Measurements from ENCODE around the gene CD226. TPM values are rescaled to one million over a fixed set of nuclear protein-coding genes. Genes with fewer than 3 reads are reported as not detected.

Gene CD226
- total RNA-seq, 4 donors from 2014 or later, result 0.17 to 2.7 (median 0.34) TPM

GRCh38 chr18:69853051-69853450 lies 94.6 kb downstream of the CD226 start:
- DNase-seq (ENCODE audit: extremely low spot score), result no peak
- Histone ChIP-seq H3K4me1 (no peaks in the 10 kb centered on the region), H3K27ac (replicated peaks in 1 of 4) (no peak overlapping the region), H3K36me3 (no peaks in the 10 kb centered on the region), H3K4me3 (no peak overlapping the region), H3K27me3 (no peaks in the 10 kb centered on the region), H3K9me3 (no peaks in the 10 kb centered on the region)
- intact Hi-C loops (cut with DNase I), result no loop called here
- TF ChIP-seq POLR2A (IDR thresholded peaks at IDR 0.05; ENCODE audit: low read depth), result no peak
- no peak for TF ChIP-seq POLR2AphosphoS5 (IDR thresholded peaks at IDR 0.05)
- no peak for TF ChIP-seq CTCF (IDR thresholded peaks at IDR 0.05)
- no peak for TF ChIP-seq EP300 (IDR thresholded peaks at IDR 0.05)
- WGBS, result 67% methylated on average over 4 of the region's 4 CpGs

- Histone ChIP-seq H3K27ac (replicated peaks in 1 of 4) (no peak overlapping the region), H3K36me3 (no peaks in the 10 kb centered on the region), H3K4me3 (no peak overlapping the region), H3K4me1 (peaks cover 4 to 22% (median 15%) of the 10 kb centered on the region in 4 donors), H3K9me3 (no peaks in the 10 kb centered on the region), H3K27me3 (no peaks in the 10 kb centered on the region)
- TF ChIP-seq CTCF (IDR thresholded peaks at IDR 0.05) (no peak), EP300 (IDR thresholded peaks at IDR 0.05) (no peak), POLR2AphosphoS5 (IDR thresholded peaks at IDR 0.05) (no peak), POLR2A (IDR thresholded peaks at IDR 0.05; ENCODE audit: low read depth) (no peak)
- 60% methylated on average over 8 of the region's 8 CpGs for WGBS
- DNase-seq (ENCODE audit: extremely low spot score), result no peak
- intact Hi-C loops (cut with DNase I), result loop anchor here (5.0 kb wide), 1 partner anchor 41 kb away; no protein-coding TSS in a partner anchor
Measured at GRCh38 chr18:69845593-69846506, 101.8 kb downstream of the CD226 start.

DNA sequence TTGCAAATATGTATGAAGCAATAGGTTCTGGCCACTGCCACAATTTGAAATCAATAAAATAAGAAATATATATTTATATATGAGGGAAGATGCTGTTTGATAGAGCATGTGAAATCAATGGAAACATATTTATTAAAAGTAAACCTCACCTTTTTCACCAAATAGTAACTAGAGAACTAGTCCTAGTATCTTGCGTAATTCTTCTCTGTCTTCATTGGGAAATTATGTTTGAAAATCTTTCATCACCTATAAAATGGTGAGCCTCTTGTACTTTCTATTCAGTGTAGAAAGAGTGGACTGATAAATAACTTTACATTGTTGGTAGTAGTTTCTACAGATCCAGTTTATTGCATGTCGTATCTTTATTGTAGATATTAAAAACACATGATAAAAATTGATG lies 103.0 kb downstream of the CD226 start:
- 97% methylated on average over 2 of the region's 2 CpGs for WGBS
- Histone ChIP-seq H3K4me1 (peaks cover 4 to 22% (median 15%) of the 10 kb centered on the region in 4 donors), H3K27ac (replicated peaks in 1 of 4) (no peak overlapping the region), H3K27me3 (no peaks in the 10 kb centered on the region), H3K9me3 (no peaks in the 10 kb centered on the region), H3K36me3 (no peaks in the 10 kb centered on the region), H3K4me3 (no peak overlapping the region)
- DNase-seq (ENCODE audit: extremely low spot score), result no peak
- intact Hi-C loops (cut with DNase I), result loop anchor here (5.0 kb wide), 1 partner anchor 43 kb away; no protein-coding TSS in a partner anchor
- no peak for TF ChIP-seq CTCF (IDR thresholded peaks at IDR 0.05)
- no peak for TF ChIP-seq EP300 (IDR thresholded peaks at IDR 0.05)
- TF ChIP-seq POLR2AphosphoS5 (IDR thresholded peaks at IDR 0.05), result no peak
- TF ChIP-seq POLR2A (IDR thresholded peaks at IDR 0.05; ENCODE audit: low read depth), result no peak

DNA sequence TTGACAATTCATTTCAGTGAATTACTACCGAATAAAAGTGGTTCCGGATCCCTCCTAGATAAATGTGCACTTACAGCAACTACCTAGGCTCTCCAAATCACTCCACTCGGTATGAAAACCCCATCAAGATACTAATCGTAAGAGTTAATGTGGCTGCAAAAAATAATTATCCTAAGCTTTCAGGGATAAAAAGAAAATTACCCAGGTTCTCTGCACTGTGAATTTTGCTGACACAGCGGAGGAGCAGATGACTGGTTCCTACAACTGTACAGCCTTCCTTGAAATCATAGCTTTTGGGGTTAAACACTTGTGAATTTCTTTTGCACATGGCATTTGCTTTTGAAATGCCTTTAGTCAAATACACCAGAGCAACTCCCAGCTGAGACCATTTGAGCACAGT lies 104.7 kb downstream of the CD226 start:
- H3K4me1 ChIP-seq, result peaks cover 4 to 22% (median 15%) of the 10 kb centered on the region in 4 donors
- H3K27me3 ChIP-seq, result no peaks in the 10 kb centered on the region
- no peak overlapping the region for H3K27ac ChIP-seq (replicated peaks in 1 of 4)
- H3K4me3 ChIP-seq, result no peak overlapping the region
- intact Hi-C loops (cut with DNase I), result no loop called here
- 76% methylated on average over 5 of the region's 5 CpGs for WGBS
- no peaks in the 10 kb centered on the region for H3K9me3 ChIP-seq
- TF ChIP-seq CTCF (IDR thresholded peaks at IDR 0.05) (no peak), EP300 (IDR thresholded peaks at IDR 0.05) (no peak), POLR2AphosphoS5 (IDR thresholded peaks at IDR 0.05) (no peak), POLR2A (IDR thresholded peaks at IDR 0.05; ENCODE audit: low read depth) (no peak)
- no peaks in the 10 kb centered on the region for H3K36me3 ChIP-seq
- DNase-seq (ENCODE audit: extremely low spot score), result no peak

All from esophagus muscularis mucosa (tissue), 4 donors.